DMS153 treated with DMSO at 0.1 percent for 48 hours (cell line): ENCODE data around the gene SLC2A8.

Source experiments
- DNase-seq: peaks from one replicate; lab custom pipeline; 2025; ENCODE audit not compliant: unreplicated experiment; lab: John Stamatoyannopoulos, UW

SLC2A8 gene

GRCh38 chr9:127380479-127380878, 16.5 kb upstream of the SLC2A8 start:
- DNase-seq, result no peak

GRCh38 chr9:127382541-127382940, 14.4 kb upstream of the SLC2A8 start:
- no peak for DNase-seq

GRCh38 chr9:127384016-127384730, 12.8 kb upstream of the SLC2A8 start:
- no peak for DNase-seq

GRCh38 chr9:127384901-127385300, 12.1 kb upstream of the SLC2A8 start:
- DNase-seq, result no peak

- no peak for DNase-seq
Observed at GRCh38 chr9:127386249-127386648, 10.7 kb upstream of the SLC2A8 start.

- DNase-seq, result no peak
Observed at GRCh38 chr9:127386981-127387380, 10.0 kb upstream of the SLC2A8 start.

DNA sequence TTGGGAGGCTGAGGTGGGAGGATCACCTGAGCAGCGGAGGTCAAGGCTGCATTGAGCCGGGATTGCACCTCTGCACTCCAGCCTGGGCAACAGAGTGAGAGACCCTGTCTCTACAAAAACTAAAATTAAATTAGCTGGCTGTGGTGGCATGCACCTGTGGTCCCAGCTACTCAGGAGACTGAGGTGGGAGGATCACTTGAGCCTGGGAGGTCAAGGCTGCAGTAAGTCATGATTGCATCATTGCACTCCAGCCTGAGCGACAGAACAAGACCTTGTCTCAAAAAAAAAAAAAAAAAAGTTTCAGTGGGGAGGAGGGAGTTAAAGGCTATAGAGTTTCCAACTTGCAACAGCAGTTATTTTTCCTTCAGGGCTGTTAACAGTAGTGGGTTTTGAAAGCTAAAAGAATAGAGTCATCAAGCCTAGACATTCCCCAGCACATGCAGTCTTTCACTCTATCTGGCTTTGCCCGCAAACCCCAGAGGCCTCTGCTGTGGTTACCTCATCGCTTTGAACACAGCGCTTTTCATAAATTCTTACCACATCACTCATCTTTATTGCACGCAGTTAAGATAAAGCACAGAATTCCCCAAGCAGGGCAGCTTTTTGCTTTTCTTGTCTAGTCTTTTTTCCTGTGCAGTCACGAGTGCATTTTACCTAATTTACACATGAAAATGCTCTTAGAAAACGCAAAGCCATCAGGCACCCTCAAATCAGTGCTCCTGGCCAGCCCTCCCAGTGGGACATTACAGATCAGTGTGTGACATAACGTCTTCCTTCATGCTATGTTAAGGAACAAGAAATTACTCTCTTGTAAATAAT, 8.7 kb upstream of the SLC2A8 start:
- no peak for DNase-seq

GRCh38 chr9:127388856-127389238, 8.1 kb upstream of the SLC2A8 start:
- no peak for DNase-seq

- no peak for DNase-seq
Observed at GRCh38 chr9:127389381-127390247, 7.4 kb upstream of the SLC2A8 start.

GRCh38 chr9:127390248-127390545, 6.8 kb upstream of the SLC2A8 start:
- DNase-seq, result no peak

DNA sequence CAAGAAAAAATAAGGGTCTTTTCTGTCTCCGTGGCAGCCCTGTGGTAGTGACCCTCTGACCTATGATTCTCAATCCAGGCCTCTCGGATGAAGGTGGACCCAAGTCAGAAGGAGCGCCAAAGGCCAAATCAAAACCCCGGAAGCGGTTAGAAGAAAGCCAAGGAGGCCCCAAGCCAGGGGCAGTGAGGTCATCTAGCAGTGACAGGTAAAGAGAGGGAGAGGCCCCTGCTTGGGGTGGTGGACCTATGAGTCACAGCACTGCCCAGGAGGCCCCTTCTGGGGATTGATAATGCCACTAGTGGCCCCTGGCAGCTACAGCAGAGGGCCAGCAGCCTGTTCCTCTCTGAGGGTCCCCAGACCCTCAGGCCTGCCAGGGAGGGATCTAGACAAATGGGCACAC, 6.4 kb upstream of the SLC2A8 start:
- no peak for DNase-seq

GRCh38 chr9:127392166-127392565, 4.8 kb upstream of the SLC2A8 start:
- DNase-seq, result no peak

- DNase-seq, result no peak
Observed at GRCh38 chr9:127392976-127393375, 4.0 kb upstream of the SLC2A8 start.

DNA sequence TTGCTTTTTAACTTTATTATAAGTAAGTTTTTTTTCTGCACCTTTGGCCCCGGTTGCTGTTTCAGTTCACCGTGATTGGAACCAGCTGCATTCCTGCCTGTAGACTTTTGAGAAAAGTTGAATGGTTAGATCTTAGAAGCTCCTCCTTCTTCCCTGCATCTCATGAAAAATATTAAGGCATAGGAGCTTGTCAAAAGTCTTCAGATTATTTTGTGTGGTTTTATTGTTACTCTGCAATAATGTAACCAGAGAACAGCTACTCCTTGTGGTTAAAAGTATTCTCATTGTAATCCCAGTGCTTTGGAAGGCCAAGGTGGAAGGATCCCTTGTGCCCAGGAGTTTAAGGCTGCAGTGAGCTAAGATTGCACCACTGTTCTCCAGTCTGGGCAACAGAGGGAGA, 3.3 kb upstream of the SLC2A8 start:
- no peak for DNase-seq

DNA sequence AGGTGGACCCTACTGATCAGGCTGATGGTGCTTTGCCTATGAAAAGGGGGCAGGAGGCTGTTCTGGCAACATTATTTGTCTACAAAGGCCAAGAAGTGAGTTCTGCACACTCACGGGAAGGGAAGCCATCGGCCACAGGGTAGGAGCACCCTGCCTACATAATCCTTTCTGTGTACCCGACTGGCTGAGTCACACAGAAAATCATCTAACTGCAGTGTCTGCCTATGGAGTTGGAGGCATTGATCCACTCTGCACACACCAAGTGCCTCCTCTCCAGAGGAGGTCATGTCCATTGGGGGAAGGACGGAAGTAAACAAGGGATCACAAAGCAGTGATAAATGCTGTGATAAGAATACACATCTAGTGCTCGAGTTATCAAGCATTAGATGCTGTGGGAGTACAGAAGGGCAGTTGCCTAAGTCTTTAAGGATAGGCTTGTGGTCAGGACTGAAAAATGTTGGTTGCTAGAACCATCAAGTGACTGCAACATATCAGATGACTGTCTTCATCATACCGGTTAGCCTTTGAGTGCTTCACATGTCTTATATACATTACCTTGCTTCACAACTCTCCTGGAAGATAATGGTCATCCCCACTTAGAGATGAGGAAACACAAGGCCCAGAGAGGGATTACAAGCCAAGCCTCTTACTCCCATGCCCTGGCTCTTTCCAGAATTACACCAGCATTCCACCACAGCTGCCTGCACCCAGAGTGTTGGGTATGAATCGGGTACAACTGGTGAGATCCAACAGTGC, 1.3 kb upstream of the SLC2A8 start:
- DNase-seq, result no peak

DNA sequence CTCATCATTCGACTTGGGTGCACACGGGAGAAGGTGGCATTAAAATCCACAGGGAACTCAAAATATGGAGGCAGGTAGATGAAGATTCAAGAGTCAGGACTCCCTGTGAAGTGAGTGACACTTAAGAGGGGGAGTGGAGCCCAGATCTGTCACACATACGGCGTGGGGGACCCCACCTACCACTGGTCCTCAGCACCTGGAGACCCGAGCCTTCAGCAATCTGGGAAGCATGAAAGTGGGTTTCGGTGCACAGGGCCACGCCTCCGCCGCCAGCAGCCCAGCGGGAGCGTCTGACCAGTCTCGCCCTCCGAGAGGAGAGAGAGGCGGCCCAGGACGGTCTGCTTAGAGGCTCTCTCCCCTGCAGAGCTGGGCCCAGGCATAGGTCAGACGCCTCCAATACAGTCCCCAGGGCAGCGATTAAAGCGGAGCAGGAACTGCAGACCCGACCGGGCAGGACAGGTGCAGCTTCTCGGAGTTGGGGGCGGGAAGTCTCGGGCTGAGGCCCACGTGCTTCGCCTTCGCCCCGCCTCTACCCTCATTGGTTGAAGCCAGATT, 639 bp upstream of the SLC2A8 start:
- DNase-seq, result no peak

DNA sequence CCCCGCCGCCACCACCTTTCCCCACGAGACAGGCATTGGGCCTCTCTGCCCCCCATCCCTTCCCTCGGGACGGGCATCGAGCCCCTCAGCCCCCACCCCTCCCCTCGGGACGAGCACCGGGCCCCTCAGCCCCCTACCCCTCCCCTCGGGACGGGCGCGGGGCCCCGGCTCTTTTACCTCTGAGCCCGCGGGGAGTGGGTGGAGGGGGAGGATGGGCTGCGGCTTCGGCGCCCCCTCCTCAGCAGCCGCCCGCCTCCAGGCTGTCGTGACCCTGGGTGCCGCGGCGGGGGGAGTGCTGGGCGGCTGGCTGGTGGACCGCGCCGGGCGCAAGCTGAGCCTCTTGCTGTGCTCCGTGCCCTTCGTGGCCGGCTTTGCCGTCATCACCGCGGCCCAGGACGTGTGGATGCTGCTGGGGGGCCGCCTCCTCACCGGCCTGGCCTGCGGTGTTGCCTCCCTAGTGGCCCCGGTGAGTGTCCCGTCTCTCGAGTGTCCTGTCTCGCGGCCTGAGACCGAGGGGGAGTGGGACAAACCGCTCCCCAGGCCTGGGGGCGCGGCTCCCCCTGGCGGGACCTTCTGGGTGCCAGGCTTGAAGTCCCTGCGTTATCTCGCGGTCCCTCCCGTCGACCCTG, 791 bp downstream of the SLC2A8 start:
- DNase-seq, result no peak

DNA sequence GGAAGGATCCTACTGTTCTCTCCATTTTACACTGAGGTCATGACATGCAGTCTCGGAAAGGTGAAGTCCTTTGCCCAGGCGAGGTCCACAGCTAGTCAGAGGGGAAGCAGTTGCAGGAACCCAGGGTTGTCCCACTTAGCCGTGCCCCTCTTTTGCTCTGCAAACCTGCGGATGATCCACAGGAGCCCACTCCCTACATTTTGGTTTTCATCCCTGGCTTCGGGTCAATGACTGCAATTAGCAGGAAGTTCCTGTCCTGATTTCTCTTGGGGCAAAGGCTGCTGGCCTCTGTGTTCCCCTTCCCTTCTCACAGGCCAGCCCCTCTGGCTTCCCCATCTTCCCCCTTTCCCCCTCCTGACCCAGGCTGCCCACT, 1.3 kb downstream of the SLC2A8 start:
- DNase-seq, result no peak

DNA sequence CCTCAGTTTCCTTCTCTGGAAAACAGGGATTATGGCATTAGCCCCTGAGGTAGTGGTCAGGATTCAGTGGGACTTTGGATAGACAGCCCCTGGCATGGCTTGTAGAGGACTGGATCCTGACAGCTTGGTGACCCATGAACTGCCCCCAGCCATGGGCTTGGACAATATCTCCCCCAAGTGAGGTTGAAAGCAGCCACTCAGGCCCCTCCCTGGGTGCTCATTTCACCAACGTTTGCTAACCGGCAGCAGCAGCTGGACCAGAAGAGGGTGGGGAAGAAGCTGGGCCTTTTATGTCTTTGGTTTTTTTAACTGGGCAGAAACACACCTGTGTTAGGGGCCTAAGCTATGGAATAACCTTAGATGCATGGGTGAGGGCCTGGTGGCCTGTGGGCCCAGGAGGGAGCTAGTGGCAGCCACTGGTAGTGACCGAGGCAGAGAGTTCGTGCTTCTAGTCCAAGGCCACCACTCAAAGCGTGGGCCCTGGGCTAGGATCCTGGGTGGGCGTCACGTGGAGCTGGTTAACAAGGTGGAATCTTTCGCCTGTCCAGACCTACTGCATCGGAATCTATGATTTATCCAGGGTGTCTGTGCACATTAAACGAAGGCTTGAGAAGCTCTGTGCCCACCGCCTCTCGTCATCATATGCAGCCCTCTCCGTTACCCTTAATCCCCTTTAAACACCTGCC, 1.9 kb downstream of the SLC2A8 start:
- DNase-seq, result no peak

DNA sequence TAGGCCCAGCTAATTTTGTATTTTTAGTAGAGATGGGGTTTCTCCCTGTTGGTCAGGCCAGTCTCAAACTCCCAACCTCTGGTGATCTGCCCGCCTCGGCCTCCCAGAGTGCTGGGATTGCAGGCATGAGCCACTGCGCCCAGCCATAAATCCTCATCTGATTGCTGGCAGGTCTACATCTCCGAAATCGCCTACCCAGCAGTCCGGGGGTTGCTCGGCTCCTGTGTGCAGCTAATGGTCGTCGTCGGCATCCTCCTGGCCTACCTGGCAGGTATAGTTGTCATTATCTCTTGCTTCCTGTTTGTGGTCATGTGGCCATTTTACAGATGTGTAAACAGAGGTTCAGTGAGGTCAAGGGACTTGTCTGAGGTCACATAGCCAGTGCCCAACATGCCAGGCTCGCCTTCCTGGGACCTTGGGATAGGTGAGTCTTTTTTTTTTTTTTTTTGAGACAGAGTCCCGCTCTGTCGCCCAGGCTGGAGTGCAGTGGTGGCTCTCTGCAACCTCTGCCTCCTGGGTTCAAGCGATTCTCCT, 2.8 kb downstream of the SLC2A8 start:
- no peak for DNase-seq
